ENCODE data around the gene PRDM16. TPM values are rescaled to one million over a fixed set of nuclear protein-coding genes. Genes with fewer than 3 reads are reported as not detected.

PRDM16 gene
- total and polyA plus RNA-seq, 4 donors = 0.05 to 0.67 (median 0.19) TPM

DNA sequence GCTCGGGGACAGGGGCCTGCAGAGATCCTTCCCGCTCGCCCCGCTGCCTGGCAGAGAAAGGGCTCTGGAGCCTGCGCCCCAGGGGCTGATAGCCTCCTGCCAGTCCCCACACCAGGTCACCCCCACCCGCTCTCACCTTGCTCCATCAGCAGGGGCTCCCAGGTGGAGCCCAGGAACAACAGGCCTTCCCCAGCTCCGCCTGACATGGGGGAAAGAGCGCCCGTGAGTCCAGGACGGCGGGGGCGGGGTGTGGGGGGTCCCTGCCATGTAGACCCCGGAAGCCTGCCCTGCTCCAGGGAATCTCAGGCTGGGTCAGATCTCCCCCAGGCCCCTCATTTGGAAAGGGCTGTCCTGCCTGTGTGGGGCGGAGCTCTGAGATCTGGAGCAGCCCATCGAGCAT, 166.5 kb downstream of the PRDM16 start:
- TF ChIP-seq GABPA (IDR thresholded peaks at IDR 0.05 in 1 of 2, conservative IDR thresholded peaks at IDR 0.05 in 1 of 2) (no peak), TAF1 (conservative IDR thresholded peaks at IDR 0.05) (no peak), YY1 (IDR thresholded peaks at IDR 0.05) (no peak), HNF4A (conservative IDR thresholded peaks at IDR 0.05) (no peak), FOXA1 (IDR thresholded peaks at IDR 0.05) (no peak), RXRA (IDR thresholded peaks at IDR 0.05) (no peak), FOXA2 (IDR thresholded peaks at IDR 0.05) (no peak), RAD21 (IDR thresholded peaks at IDR 0.05) (no peak), SP1 (IDR thresholded peaks at IDR 0.05) (no peak), HNF4G (IDR thresholded peaks at IDR 0.05) (no peak), JUND (IDR thresholded peaks at IDR 0.05) (no peak), NR2F2 (IDR thresholded peaks at IDR 0.05) (no peak), EGR1 (IDR thresholded peaks at IDR 0.05; ENCODE audit: low read depth in 2 of 2) (no peak)
- TF ChIP-seq, protein P1, sequence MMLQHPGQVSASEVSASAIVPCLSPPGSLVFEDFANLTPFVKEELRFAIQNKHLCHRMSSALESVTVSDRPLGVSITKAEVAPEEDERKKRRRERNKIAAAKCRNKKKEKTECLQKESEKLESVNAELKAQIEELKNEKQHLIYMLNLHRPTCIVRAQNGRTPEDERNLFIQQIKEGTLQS (IDR thresholded peaks at IDR 0.05) = no peak
- TF ChIP-seq, protein P2, sequence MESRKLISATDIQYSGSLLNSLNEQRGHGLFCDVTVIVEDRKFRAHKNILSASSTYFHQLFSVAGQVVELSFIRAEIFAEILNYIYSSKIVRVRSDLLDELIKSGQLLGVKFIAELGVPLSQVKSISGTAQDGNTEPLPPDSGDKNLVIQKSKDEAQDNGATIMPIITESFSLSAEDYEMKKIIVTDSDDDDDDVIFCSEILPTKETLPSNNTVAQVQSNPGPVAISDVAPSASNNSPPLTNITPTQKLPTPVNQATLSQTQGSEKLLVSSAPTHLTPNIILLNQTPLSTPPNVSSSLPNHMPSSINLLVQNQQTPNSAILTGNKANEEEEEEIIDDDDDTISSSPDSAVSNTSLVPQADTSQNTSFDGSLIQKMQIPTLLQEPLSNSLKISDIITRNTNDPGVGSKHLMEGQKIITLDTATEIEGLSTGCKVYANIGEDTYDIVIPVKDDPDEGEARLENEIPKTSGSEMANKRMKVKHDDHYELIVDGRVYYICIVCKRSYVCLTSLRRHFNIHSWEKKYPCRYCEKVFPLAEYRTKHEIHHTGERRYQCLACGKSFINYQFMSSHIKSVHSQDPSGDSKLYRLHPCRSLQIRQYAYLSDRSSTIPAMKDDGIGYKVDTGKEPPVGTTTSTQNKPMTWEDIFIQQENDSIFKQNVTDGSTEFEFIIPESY (IDR thresholded peaks at IDR 0.05) = no peak
- TF ChIP-seq, protein P3, sequence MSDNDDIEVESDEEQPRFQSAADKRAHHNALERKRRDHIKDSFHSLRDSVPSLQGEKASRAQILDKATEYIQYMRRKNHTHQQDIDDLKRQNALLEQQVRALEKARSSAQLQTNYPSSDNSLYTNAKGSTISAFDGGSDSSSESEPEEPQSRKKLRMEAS (IDR thresholded peaks at IDR 0.05) = no peak
- TF ChIP-seq, protein P4, sequence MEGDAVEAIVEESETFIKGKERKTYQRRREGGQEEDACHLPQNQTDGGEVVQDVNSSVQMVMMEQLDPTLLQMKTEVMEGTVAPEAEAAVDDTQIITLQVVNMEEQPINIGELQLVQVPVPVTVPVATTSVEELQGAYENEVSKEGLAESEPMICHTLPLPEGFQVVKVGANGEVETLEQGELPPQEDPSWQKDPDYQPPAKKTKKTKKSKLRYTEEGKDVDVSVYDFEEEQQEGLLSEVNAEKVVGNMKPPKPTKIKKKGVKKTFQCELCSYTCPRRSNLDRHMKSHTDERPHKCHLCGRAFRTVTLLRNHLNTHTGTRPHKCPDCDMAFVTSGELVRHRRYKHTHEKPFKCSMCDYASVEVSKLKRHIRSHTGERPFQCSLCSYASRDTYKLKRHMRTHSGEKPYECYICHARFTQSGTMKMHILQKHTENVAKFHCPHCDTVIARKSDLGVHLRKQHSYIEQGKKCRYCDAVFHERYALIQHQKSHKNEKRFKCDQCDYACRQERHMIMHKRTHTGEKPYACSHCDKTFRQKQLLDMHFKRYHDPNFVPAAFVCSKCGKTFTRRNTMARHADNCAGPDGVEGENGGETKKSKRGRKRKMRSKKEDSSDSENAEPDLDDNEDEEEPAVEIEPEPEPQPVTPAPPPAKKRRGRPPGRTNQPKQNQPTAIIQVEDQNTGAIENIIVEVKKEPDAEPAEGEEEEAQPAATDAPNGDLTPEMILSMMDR (IDR thresholded peaks at IDR 0.05; ENCODE audit: low read depth, low read length, missing input control) = no peak
- TF ChIP-seq, protein P5, sequence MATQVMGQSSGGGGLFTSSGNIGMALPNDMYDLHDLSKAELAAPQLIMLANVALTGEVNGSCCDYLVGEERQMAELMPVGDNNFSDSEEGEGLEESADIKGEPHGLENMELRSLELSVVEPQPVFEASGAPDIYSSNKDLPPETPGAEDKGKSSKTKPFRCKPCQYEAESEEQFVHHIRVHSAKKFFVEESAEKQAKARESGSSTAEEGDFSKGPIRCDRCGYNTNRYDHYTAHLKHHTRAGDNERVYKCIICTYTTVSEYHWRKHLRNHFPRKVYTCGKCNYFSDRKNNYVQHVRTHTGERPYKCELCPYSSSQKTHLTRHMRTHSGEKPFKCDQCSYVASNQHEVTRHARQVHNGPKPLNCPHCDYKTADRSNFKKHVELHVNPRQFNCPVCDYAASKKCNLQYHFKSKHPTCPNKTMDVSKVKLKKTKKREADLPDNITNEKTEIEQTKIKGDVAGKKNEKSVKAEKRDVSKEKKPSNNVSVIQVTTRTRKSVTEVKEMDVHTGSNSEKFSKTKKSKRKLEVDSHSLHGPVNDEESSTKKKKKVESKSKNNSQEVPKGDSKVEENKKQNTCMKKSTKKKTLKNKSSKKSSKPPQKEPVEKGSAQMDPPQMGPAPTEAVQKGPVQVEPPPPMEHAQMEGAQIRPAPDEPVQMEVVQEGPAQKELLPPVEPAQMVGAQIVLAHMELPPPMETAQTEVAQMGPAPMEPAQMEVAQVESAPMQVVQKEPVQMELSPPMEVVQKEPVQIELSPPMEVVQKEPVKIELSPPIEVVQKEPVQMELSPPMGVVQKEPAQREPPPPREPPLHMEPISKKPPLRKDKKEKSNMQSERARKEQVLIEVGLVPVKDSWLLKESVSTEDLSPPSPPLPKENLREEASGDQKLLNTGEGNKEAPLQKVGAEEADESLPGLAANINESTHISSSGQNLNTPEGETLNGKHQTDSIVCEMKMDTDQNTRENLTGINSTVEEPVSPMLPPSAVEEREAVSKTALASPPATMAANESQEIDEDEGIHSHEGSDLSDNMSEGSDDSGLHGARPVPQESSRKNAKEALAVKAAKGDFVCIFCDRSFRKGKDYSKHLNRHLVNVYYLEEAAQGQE (IDR thresholded peaks at IDR 0.05) = no peak
- H3K27ac ChIP-seq (ENCODE audit: low read depth in 1 of 2, low read length in 2 of 2) = no peak overlapping the region
- H3K9ac ChIP-seq (ENCODE audit: low read depth in 1 of 2, low read length in 2 of 2) = no peak overlapping the region
- no peaks in the 10 kb centered on the region for H3K36me3 ChIP-seq (ENCODE audit: control insufficient read depth in 4 of 4, insufficient read depth in 3 of 4, low read depth in 1 of 4, low read length in 3 of 4)
- no peak for DNase-seq (ENCODE audit: low spot score)
- no peaks in the 10 kb centered on the region for H3K27me3 ChIP-seq (ENCODE audit: control insufficient read depth in 4 of 4, insufficient read depth in 4 of 4, low read length in 3 of 4)
- peaks cover 0 to 8% (median 5%) of the 10 kb centered on the region in 4 donors for H3K9me3 ChIP-seq (ENCODE audit: control insufficient read depth in 4 of 4, low read length in 3 of 4)
- no peaks in the 10 kb centered on the region for H3K4me1 ChIP-seq (ENCODE audit: control insufficient read depth in 4 of 4, insufficient read depth in 4 of 4, low read length in 3 of 4)
- no peak overlapping the region for H3K4me3 ChIP-seq (ENCODE audit: low read depth in 1 of 3, low read length in 3 of 3)
- 95% methylated on average over 15 of the region's 15 CpGs for WGBS
